CD4-positive, alpha-beta T cell treated with Interleukin-15 for 4 hours (primary cell): ENCODE results near the gene RGS3.
"Not testable (repeated sequence)": the region's sequence is repeated elsewhere in the genome, so short reads cannot be mapped to it uniquely, and the experiment has no call there.

Experiments
- DNase-seq: peaks from one replicate; pipeline ENCODE4 v3.0.0-alpha.2; 2020; ENCODE audit warnings: low spot score

RGS3 gene

DNA sequence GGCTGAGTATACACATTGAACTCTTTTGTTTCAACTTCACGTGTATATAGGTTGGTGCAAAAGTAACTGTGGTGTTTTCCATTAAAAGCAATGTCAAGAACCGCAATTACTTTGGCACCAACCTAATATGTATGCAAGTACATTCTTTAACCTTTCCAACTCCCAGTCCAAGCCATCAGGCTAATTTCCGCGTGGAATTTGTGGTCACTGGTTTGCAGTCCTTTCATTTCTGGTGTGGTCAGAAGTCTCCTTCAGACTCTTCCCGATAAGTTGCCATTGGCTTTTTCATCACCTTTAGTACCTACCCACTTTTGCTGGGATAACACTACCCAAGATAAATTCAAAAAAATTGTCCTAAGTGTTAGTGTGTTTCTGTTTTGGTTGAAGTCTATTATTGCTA, 84.0 kb downstream of the RGS3 start:
- DNase-seq = no peak

- no peak for DNase-seq
These were observed 84.9 kb downstream of the RGS3 start for GRCh38 chr9:113548221-113549041.

GRCh38 chr9:113549892-113550291, 86.4 kb downstream of the RGS3 start:
- DNase-seq = not testable (repeated sequence)

- DNase-seq = no peak
These were observed 93.5 kb downstream of the RGS3 start for GRCh38 chr9:113556877-113557593.

DNA sequence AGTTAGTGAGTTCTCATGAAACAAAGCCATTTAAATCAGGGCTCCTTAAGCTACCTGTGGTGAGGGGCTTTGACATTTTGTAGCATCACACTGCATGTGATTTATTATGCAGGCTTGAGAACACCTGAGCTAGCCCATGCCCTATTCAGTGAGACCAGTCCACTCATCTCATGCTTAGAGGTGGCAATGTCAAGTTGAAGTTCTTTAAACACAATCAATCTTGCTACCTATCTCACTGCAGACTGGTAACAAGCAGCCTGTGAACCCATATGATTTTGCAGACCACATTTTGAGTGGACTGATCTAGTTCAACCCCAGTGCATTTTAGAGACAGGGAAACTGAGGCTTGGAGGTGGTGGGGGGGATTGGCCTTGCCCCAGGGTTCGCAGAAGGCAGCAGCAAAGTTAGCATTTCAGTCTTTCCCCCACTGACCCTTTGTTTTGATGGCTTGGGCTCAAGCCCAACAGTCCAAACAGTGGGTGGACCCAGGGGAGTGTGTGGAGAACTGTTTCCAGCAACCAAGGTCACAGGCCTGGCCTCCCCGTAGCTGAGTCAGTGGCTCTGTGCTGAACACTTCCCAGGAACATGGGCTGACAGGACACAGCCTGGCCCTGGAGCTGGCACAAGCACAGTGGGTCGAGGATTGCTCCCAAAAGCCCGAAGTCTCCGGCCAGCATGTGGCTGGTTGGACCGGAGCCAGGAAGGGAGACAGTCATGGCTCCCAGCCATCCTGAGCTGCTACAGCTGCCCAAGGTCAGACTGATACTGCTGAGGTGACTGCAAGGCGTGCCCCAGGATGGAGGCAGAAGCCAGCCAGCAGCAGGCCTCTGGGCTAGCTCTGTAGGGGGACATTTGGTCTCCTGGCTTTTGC, 95.3 kb downstream of the RGS3 start:
- DNase-seq = no peak

GRCh38 chr9:113559834-113560800, 96.6 kb downstream of the RGS3 start:
- DNase-seq = no peak

GRCh38 chr9:113562653-113563381, 99.3 kb downstream of the RGS3 start:
- no peak for DNase-seq

- no peak for DNase-seq
These were observed 100.4 kb downstream of the RGS3 start for GRCh38 chr9:113563826-113564497.

- no peak for DNase-seq
These were observed 101.1 kb downstream of the RGS3 start for GRCh38 chr9:113564498-113565237.

- DNase-seq = no peak
These were observed 102.6 kb downstream of the RGS3 start for GRCh38 chr9:113566016-113566711.

- no peak for DNase-seq
These were observed 103.2 kb downstream of the RGS3 start for GRCh38 chr9:113566712-113567071.

DNA sequence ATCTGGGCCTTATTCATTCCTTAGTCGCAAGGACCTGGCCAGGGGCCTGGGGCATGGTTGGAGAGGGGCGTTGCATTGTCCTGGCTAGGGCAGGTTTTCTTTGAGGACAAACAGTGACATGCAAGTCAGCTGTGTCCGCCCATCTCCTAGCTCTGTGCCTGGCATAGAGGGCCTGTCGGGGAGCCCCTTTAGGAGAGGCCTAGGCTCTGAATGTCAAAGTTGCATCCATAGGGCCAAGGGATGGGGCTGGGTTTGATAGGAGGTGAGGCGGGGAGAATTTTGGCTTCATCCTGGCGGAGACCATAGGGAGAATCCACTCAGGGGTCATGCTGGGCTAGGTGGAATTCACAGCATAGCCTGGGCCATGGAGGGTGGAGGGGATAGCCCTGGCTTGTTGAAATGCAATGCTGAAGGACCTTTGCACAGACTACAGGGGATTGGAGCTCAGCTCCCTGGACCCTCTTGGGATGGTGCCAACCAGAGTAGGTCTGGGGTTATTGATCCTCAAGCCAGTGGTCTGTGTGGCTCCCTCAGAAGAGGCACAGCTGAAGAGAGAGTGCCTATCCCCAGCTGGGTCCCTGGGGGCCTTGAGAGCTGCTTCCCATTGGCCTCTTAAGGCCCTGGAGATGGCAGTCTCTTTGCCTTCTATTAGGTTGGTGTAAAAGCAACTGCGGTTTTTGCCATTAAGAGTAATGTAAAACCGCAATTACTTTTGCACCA, 104.0 kb downstream of the RGS3 start:
- no peak for DNase-seq

DNA sequence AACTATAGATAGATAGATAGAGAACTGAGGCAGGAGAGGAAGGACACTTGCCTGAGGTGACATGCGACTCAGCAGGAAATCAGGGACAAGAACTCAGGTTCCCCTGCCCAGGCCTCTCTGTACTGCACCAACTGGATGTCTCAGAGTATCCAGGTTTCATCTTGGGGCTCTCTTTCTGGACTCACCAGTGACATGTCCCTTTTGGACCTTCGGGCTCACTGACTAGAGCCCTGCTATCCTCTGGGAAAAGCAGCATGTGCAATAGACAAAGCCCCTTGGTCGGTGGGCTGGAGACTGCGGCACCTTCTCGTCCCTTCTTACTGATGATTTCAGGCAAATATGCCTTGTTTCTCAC, 104.5 kb downstream of the RGS3 start:
- DNase-seq = no peak

- no peak for DNase-seq
These were observed 105.2 kb downstream of the RGS3 start for GRCh38 chr9:113568571-113569321.

GRCh38 chr9:113569472-113570060, 106.0 kb downstream of the RGS3 start:
- DNase-seq = no peak

- DNase-seq = no peak
These were observed 106.6 kb downstream of the RGS3 start for GRCh38 chr9:113570106-113570505.
